IPS DF 4.7 (cell line): ENCODE results near the gene TNNT1.

Experiments used
- DNase-seq: peaks from one replicate; pipeline ENCODE4 v3.0.0-alpha.2; 2013; ENCODE audit warnings: low spot score; ENCODE audit errors: extremely low read depth

The TNNT1 gene

GRCh38 chr19:55090564-55090963 lies 58.4 kb downstream of the TNNT1 start:
- no peak for DNase-seq

- DNase-seq: no peak
Observed at GRCh38 chr19:55089342-55089944, 59.6 kb downstream of the TNNT1 start.

- no peak for DNase-seq
Observed at GRCh38 chr19:55088543-55089341, 60.3 kb downstream of the TNNT1 start.

GRCh38 chr19:55088021-55088451 lies 61.0 kb downstream of the TNNT1 start:
- no peak for DNase-seq

GRCh38 chr19:55087542-55087901 lies 61.5 kb downstream of the TNNT1 start:
- DNase-seq: no peak

- no peak for DNase-seq
Observed at GRCh38 chr19:55086730-55087541, 62.1 kb downstream of the TNNT1 start.

- no peak for DNase-seq
Observed at GRCh38 chr19:55085923-55086715, 62.9 kb downstream of the TNNT1 start.

- DNase-seq: no peak
Observed at GRCh38 chr19:55084416-55084815, 64.6 kb downstream of the TNNT1 start.

- no peak for DNase-seq
Observed at GRCh38 chr19:55083004-55083850, 65.8 kb downstream of the TNNT1 start.
